GM18858 (cell line): ENCODE measurements around the gene CA11.

ENCODE experiments used
- ATAC-seq: cut with Tn5 transposase; IDR thresholded peaks from one replicate; pipeline ENCODE4 v1.9.1; 2021; ENCODE audit not compliant: unreplicated experiment

Gene CA11

GRCh38 chr19:48614436-48615230, 31.4 kb downstream of the CA11 start, which contains the start of gene FAM83E:
TSS of gene FAM83E (minus strand) at chr19:48615076. CDS start at chr19:48613372, 1,704 bp downstream.
- ATAC-seq: no peak

DNA sequence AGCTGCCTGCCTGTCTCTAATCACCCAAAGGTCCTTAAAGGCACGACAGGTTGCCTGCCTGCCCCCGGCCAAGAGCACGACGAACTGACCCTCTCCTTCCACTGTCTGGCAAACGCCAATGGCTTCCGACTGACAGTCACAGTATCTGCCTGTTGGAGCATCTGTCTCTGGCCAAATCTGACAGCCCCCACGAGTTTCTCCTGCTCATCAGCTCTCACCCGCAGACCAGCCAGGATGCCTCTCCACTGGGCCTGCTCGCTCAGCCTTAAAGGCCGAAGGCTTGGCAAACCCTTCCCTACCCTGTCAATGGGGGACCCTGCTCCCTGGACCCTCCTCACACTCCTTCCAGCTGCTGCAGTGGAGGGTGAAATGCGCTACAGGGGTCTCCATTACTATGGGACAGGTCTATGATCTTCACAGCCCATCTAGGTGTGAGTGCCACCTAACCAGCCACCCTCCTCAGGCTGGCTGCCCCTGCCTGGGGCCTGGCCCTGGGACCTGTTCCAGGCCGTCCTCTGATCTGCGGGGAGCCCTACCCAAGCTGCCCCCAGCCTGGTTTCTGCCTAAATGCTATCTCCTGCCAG, 32.0 kb downstream of the CA11 start:
- ATAC-seq: no peak

GRCh38 chr19:48613024-48613851, 32.7 kb downstream of the CA11 start:
- no peak for ATAC-seq

GRCh38 chr19:48611872-48612271, 34.1 kb downstream of the CA11 start:
- no peak for ATAC-seq

GRCh38 chr19:48609571-48610108, 36.3 kb downstream of the CA11 start:
- no peak for ATAC-seq

- ATAC-seq: no peak
These were observed 37.2 kb downstream of the CA11 start for GRCh38 chr19:48608798-48609263.

DNA sequence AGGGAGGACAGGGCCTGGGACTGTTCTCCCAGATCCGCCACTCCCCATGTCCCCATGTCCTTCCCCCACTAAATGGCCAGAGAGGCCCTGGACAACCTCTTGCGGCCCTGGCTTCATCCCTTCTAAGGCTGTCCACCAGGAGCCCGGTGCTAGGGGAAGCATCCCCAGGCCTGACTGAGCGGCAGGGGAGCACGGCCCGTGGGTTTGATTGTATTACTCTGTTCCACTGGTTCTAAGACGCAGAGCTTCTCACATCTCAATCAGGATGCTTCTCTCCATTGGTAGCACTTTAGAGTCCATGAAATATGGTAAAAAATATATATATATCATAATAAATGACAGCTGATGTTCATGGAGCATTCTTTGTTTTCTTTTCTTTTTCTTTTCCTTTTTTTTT, 38.6 kb downstream of the CA11 start:
- no peak for ATAC-seq

- no peak for ATAC-seq
These were observed 39.3 kb downstream of the CA11 start, which contains the start of gene SPACA4 for GRCh38 chr19:48606463-48607358. TSS of gene SPACA4 (plus strand) at chr19:48606742. CDS start at chr19:48606979, 237 bp downstream.

DNA sequence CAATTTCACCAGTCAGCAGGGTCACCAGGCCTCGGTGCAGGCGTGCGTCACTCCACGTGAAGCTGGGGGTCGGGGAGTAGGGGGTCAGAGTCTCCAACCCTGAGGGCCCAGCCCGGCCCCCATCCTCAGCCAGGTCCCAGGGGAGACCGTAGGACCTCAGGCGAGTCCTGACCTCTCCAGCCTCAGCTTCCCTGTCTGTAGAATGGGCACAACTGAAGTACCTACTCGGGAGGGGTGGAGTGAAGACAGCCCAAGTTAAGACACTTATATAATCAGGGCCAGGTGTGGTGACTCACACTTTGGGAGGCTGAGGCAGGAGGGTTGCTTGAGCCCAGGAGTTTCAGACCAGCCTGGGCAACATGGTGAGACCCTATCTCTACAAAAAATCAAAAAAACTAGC, 42.1 kb downstream of the CA11 start:
- ATAC-seq: no peak

DNA sequence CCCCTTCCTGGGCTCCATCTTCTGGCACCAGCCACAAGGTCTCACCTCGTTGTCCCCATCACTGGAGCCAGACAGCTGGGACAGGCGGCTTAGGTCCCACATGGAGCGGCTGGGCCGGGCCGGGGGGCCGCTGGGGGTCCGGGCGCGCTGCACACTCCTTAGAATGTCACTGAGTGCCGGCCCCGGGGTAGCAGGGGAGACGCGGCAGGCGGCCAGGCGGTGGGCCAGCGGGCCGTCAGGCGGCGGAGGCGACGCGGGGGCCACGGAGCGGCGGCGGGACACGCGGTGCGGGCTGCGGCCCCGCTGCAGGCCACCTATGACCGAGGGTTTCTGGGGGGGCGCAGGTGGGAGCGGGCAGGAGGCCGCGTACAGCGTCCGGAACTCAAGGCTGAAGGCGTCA, 42.5 kb downstream of the CA11 start:
- ATAC-seq: no peak

GRCh38 chr19:48603001-48603400, 43.0 kb downstream of the CA11 start:
- no peak for ATAC-seq

DNA sequence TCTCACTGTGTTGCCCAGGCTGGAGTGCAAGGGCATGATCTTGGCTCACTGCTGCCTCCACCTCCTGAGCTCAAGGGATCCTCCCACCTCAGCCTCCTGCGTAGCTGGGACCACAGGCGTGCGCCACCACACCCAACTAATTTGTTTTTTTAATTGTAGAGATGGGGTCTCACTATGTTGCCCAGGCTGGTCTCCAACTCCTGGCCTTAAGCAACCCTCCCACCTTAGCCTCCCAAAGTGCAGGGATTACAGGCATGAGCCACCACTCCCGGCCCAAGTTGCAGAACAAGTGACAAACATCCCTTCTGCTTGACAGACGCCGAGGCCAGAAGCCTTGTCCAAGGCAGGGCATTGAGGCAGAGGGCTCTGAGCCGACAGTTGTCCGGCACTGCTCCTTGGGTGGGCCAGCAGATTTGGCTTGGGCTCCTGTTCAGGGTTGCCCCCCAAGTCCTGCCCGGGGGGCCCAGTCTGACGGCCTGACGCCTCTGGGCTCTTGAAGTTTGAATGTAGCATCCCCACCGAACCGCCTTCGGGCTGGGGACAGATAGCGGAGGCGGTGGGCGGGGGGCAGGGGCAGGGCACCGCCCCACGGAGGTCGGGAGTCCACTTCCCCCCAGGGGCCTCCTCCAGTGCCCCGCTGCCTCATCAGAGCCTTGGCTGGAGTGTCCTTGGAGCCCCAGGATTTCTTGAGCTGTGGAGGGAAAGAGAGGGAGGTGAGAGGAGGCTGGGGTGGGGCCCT, 45.1 kb downstream of the CA11 start:
- ATAC-seq: no peak

DNA sequence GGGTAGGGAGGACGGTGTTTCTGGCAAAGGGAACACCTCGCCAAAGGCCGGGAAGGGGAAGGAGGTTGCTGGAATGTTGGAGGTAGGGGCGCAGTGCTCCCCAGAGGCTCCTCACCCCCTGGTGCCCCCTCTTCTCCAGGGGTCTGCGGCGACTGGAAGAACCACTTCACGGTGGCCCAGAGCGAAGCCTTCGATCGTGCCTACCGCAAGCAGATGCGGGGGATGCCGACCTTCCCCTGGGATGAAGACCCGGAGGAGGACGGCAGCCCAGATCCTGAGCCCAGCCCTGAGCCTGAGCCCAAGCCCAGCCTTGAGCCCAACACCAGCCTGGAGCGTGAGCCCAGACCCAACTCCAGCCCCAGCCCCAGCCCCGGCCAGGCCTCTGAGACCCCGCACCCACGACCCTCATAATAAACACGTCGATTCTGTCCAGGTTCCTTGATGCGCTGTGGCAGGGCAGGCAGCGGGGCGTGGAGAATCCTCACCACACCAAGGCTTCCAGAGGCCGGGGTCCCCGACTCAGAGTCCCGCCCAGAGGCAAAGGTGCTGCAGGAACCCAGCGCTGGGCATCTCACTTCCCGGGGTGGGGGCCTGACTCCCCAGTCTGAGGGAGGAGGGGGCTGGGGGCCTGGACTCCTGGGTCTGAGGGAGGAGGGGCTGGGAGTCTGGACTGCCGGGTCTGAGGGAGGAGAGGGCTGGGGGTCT, 46.8 kb downstream of the CA11 start:
- no peak for ATAC-seq

- no peak for ATAC-seq
These were observed 49.1 kb downstream of the CA11 start for GRCh38 chr19:48596679-48597465.

DNA sequence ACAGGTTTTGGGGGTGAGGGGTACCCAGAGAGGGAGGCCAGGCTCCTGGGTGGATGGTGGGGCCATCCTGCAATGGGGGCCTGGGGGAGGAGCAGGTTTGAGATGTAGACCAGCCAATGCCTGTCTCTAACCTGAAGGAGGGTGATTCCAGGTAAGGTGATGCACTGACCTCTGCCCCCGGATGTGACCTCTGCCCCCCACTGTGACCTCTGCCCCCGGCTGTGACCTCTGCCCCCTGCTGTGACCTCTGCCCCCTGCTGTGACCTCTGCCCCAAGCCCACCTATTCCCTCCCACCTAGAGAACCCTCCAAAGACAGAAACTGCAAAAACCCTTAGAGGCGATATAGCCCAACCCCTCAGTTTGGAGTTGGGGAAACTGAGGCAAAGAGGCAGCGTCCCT, 49.8 kb downstream of the CA11 start:
- ATAC-seq: no peak

GRCh38 chr19:48595833-48596232, 50.2 kb downstream of the CA11 start:
- no peak for ATAC-seq

- no peak for ATAC-seq
These were observed 50.8 kb downstream of the CA11 start for GRCh38 chr19:48595171-48595570.

DNA sequence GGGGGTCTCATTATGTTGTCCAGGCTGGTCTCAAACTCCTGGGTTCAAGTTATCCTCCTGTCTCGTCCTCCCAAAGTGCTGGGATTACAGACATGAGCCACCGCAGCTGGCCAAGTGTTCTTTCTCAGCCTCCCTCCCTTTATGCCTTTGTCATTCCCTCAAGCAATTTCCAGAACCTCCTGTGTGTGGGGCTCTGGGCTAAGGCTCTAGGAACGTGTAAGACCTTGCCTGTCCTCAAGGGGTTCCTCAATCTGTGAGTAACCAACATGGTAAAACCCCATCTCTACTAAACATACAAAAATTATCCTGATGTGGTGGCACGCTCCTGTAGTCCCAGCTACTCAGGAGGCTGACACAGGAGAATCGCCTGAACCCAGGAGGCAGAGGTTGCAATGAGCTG, 55.0 kb downstream of the CA11 start:
- no peak for ATAC-seq
